ENCODE data around the gene PTPRA.

GRCh38 chr20:2920473-2920872 lies 47.2 kb downstream of the PTPRA start:
- TF ChIP-seq CTCF (optimal IDR thresholded peaks at IDR 0.05 in 1 of 3, IDR thresholded peaks at IDR 0.05 in 1 of 3, conservative IDR thresholded peaks at IDR 0.05 in 1 of 3; ENCODE audit: extremely low read depth in 1 of 3, insufficient read depth in 2 of 3, low read length in 3 of 3), result no peak
- no peak for TF ChIP-seq EZH2 (IDR thresholded peaks at IDR 0.05; ENCODE audit: low read length)

Data from keratinocyte (primary cell).